Activated CD4-positive, alpha-beta T cell treated with anti-CD3 and anti-CD28 coated beads, Interleukin-2, amount 10 ng/mL, durations not matched to agents 24 days and 14 days (primary cell): ENCODE data around the gene BAG5. TPM values are rescaled to one million over a fixed set of nuclear protein-coding genes. Genes with fewer than 3 reads are reported as not detected.

Experiments used
- DNase-seq: peaks from one replicate; pipeline ENCODE4 v3.0.0; 2022
- H3K27ac Mint-ChIP-seq: one replicate; pipeline ENCODE4 v1.8.0; 2022; ENCODE audit warnings: mild to moderate bottlenecking, mixed read lengths
- H3K27me3 Mint-ChIP-seq: one replicate; pipeline ENCODE4 v1.8.0; 2022; ENCODE audit warnings: mixed read lengths
- H3K36me3 Mint-ChIP-seq: one replicate; pipeline ENCODE4 v1.8.0; 2022; ENCODE audit warnings: low read depth, mild to moderate bottlenecking, mixed read lengths
- H3K4me1 Mint-ChIP-seq: one replicate; pipeline ENCODE4 v1.8.0; 2021; ENCODE audit warnings: mixed read lengths
- H3K4me3 Mint-ChIP-seq: one replicate; pipeline ENCODE4 v1.8.0; 2022; ENCODE audit warnings: mild to moderate bottlenecking, moderate library complexity, mixed read lengths
- H3K9me3 Mint-ChIP-seq: one replicate; pipeline ENCODE4 v1.8.0; 2021; ENCODE audit warnings: mixed read lengths
- intact Hi-C: fragments of 100-400 bp; cut with micrococcal nuclease; formaldehyde crosslinking; loops from one replicate; pipeline ENCODE4 v1.15.1; 2023
- total RNA-seq: library from RNA; stranded (reverse); gene quantifications from 2 replicates; pipeline ENCODE4 v1.2.3, GENCODE V29; 2022

Gene BAG5
- total RNA-seq, 1 donor from 2014 or later, result 32.1 TPM

- Mint-ChIP-seq H3K36me3 (peaks cover 4% of the 10 kb centered on the region), H3K9me3 (no peaks in the 10 kb centered on the region), H3K4me3 (no peak overlapping the region), H3K27ac (no peak overlapping the region), H3K27me3 (no peaks in the 10 kb centered on the region), H3K4me1 (no peaks in the 10 kb centered on the region)
- intact Hi-C loops, result no loop called here
- no peak for DNase-seq
Measured at GRCh38 chr14:103581206-103581605, 18.7 kb upstream of the BAG5 start.

DNA sequence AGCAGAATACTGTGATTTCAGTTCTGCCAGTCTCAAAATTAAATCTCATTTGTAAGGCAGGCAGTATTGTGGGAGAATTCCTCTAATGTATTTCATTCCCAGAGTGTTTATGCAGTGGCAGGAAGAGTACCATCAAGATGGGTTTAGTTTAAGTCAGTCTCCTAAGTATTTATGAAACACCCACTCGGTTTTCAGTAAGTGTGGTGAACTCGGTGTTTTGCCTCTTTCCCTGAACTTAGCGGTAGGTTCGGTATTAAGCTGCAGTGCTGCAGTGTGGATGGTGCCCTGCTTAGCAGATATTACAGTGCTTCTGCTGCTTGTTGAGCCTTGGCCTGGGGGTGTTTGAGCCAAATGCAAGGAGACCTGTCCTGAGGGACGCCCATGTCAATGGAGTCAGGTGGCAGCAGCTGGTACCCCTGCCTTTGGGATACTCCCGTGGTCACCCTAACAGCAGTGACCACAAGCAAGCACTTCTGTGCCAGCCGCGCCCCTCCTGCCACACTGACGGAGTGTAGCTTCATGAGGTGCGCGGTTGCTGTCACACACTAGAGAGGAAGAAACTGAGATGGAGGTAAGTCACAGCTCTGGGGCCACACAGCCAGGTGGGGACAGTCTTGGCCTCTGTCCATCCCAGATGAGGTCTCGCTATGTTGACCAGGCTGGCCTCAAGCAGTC, 16.1 kb upstream of the BAG5 start:
- Mint-ChIP-seq H3K9me3 (no peaks in the 10 kb centered on the region), H3K27ac (no peak overlapping the region), H3K4me1 (peaks cover 2% of the 10 kb centered on the region), H3K4me3 (no peak overlapping the region), H3K27me3 (no peaks in the 10 kb centered on the region), H3K36me3 (peaks cover 14% of the 10 kb centered on the region)
- DNase-seq, result no peak
- intact Hi-C loops, result no loop called here

- Mint-ChIP-seq H3K27ac (no peak overlapping the region), H3K9me3 (no peaks in the 10 kb centered on the region), H3K27me3 (no peaks in the 10 kb centered on the region), H3K36me3 (peaks cover 17% of the 10 kb centered on the region), H3K4me3 (no peak overlapping the region), H3K4me1 (peaks cover 2% of the 10 kb centered on the region)
- no peak for DNase-seq
- intact Hi-C loops, result no loop called here
Measured at GRCh38 chr14:103576371-103577024, 14.0 kb upstream of the BAG5 start.

DNA sequence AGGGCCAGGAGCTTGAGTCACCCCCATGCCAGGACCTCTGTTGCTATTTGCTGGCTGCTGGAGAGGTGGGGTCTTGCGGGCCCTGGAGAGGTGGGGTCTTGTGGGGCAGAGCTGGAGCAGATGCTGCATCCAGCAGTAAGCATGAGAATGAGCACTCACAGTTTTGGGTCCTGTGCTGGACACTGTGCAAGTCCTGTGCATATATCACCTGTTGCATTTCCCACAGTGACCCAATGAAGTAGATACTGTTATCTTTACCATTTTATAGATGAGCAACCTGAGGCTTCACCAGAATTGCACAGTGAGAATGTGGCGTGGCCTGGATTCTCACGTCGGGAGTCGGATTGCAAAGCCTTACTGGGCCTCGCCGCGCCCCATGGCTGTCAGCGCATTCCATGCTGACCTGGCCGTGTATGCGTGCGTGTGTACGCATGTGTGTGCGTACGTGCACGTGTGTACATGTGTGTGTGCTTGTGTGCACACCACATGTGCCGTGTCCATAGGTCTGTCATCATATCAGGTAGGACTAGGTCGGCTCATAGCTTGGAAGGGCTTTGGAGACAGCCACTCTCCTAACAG, 12.3 kb upstream of the BAG5 start:
- Mint-ChIP-seq H3K36me3 (peaks cover 17% of the 10 kb centered on the region), H3K4me1 (peaks cover 2% of the 10 kb centered on the region), H3K4me3 (no peak overlapping the region), H3K27me3 (no peaks in the 10 kb centered on the region), H3K9me3 (no peaks in the 10 kb centered on the region), H3K27ac (no peak overlapping the region)
- DNase-seq, result no peak
- intact Hi-C loops, result loop anchor here (5.0 kb wide), 1 partner anchor 53 kb away; the partner anchor contains the start of gene KLC1

GRCh38 chr14:103574104-103574503, 11.6 kb upstream of the BAG5 start:
- intact Hi-C loops, result loop anchor here (5.0 kb wide), 1 partner anchor 53 kb away; the partner anchor contains the start of gene KLC1
- H3K9me3 Mint-ChIP-seq, result no peaks in the 10 kb centered on the region
- H3K27ac Mint-ChIP-seq, result no peak overlapping the region
- DNase-seq, result no peak
- H3K4me3 Mint-ChIP-seq, result no peak overlapping the region
- H3K4me1 Mint-ChIP-seq, result peaks cover 3% of the 10 kb centered on the region
- no peaks in the 10 kb centered on the region for H3K27me3 Mint-ChIP-seq
- peaks cover 17% of the 10 kb centered on the region for H3K36me3 Mint-ChIP-seq

DNA sequence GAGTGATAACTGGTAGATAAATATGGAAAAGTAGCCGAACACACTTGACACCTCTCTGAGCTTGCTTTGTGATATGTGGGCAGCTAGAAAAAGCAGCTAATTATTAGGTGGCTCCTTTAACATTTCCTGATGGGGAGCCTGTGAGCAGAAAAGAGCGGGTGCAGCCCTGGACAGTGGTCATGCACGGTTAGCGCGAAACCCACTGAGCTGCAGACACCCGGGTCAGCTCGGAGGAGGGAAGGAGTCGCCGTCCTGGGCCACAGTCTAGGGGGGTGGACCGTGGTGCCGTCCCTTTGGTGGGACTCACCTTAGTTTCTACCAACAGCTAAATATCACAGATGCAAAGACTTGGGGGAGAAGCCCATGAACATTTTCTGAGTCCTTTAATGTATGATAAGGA, 7.0 kb upstream of the BAG5 start:
- Mint-ChIP-seq H3K36me3 (peaks cover 4% of the 10 kb centered on the region), H3K27ac (no peak overlapping the region), H3K4me3 (no peak overlapping the region), H3K4me1 (peaks cover 6% of the 10 kb centered on the region), H3K9me3 (no peaks in the 10 kb centered on the region), H3K27me3 (no peaks in the 10 kb centered on the region)
- no peak for DNase-seq
- intact Hi-C loops, result no loop called here

DNA sequence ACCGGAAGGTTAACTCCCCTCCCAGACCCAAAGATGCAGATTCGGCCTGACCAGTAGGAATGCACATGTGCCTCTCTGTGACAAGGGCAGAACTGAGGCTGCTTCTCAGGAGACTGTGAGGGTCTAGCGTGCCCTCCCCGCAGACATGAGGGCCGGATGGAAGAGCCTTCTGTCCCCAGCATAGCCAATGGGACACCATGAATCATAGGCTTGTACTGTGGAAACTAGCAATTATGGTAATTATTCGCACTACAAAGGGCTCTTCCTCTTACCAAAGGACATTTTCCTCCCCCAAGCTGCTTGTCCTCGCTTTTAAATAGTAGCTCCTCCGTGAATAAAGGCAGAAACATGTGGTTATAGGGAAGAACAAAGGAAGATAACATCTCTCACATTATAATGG, 6.5 kb upstream of the BAG5 start:
- no peak overlapping the region for H3K4me3 Mint-ChIP-seq
- peaks cover 3% of the 10 kb centered on the region for H3K36me3 Mint-ChIP-seq

GRCh38 chr14:103563844-103564505, 1.5 kb upstream of the BAG5 start:
- intact Hi-C loops, result loop anchor here (2.0 kb wide), 3 partner anchors 35 to 357 kb away; partner anchors contain the start of genes TRMT61A, XRCC3 and ZFYVE21
- no peaks in the 10 kb centered on the region for H3K9me3 Mint-ChIP-seq
- H3K4me1 Mint-ChIP-seq, result peaks cover 35% of the 10 kb centered on the region
- no peak overlapping the region for H3K27ac Mint-ChIP-seq
- H3K4me3 Mint-ChIP-seq, result peak overlapping the region; percentile 95
- no peak for DNase-seq
- H3K36me3 Mint-ChIP-seq, result peaks cover 22% of the 10 kb centered on the region
- no peaks in the 10 kb centered on the region for H3K27me3 Mint-ChIP-seq

More for the DNA sequence above, 6.5 kb upstream of the BAG5 start:
- Mint-ChIP-seq H3K27ac (no peak overlapping the region), H3K9me3 (no peaks in the 10 kb centered on the region), H3K4me1 (peaks cover 8% of the 10 kb centered on the region), H3K27me3 (no peaks in the 10 kb centered on the region)
- no peak for DNase-seq
- intact Hi-C loops, result no loop called here

DNA sequence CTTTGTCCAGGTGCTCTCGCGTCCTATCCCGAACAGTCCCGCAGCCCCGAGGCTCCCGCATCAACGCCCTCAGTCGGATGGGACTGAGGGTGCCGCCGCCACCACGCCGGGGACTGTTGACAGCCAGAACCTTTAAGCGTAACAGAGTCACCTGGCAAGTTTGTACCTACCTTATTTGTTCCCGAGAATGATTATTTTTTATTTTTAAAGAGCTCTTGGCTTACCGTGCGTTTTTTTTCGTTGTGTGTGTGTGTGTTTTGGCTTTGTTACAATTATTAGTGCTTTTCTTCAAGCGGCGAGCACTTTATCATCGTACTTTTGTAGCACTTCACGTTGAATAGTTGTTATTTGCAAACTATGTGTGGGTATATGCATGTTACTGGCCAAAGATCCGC, 766 bp upstream of the BAG5 start:
- Mint-ChIP-seq H3K9me3 (no peaks in the 10 kb centered on the region), H3K36me3 (peaks cover 29% of the 10 kb centered on the region), H3K27me3 (no peaks in the 10 kb centered on the region), H3K4me3 (peak overlapping the region; percentile 95), H3K27ac (peak overlapping the region; percentile 91), H3K4me1 (peaks cover 38% of the 10 kb centered on the region)
- DNase-seq, result no peak
- intact Hi-C loops, result loop anchor here (2.0 kb wide), 3 partner anchors 34 to 358 kb away; partner anchors contain the start of genes TRMT61A, XRCC3 and ZFYVE21

- H3K4me3 Mint-ChIP-seq, result peak overlapping the region; percentile 100
- peak overlapping the region; percentile 91 for H3K27ac Mint-ChIP-seq
- no peaks in the 10 kb centered on the region for H3K9me3 Mint-ChIP-seq
- H3K4me1 Mint-ChIP-seq, result peaks cover 41% of the 10 kb centered on the region
- peaks cover 33% of the 10 kb centered on the region for H3K36me3 Mint-ChIP-seq
- intact Hi-C loops, result loop anchor here (1.0 to 2.0 kb wide), 4 partner anchors 33 to 359 kb away; partner anchors contain the start of genes EIF5, TRMT61A, XRCC3 and ZFYVE21
- H3K27me3 Mint-ChIP-seq, result no peaks in the 10 kb centered on the region
- DNase-seq, result no peak
Measured at GRCh38 chr14:103562179-103562428, 353 bp downstream of the BAG5 start.

- peak; percentile 86 for DNase-seq
Measured at GRCh38 chr14:103561381-103562178, 877 bp downstream of the BAG5 start.

DNA sequence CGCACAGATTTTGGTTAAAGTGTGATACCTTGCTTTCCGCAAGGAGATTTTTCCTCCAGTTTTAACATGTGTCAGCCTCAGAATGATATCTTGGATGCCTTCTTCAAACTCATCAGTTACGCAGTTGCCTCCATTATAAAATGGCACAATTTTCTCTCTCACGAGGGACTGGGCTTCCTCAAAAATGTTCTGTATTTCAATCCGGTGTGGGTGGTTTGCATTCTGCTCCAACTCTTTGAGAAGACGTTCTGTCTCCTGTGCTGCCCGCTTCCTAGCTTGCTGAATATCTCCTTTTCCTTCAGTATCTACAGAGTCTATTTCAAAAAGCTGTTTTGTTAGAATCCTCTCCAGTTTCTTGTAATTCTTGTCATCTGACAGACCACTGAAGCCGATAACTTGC, 1.8 kb downstream of the BAG5 start:
- Mint-ChIP-seq H3K36me3 (peaks cover 33% of the 10 kb centered on the region), H3K9me3 (no peaks in the 10 kb centered on the region), H3K4me1 (peaks cover 38% of the 10 kb centered on the region), H3K27ac (no peak overlapping the region), H3K27me3 (no peaks in the 10 kb centered on the region), H3K4me3 (peak overlapping the region; percentile 100)
- intact Hi-C loops, result no loop called here
- DNase-seq, result no peak

More at GRCh38 chr14:103561381-103562178, 877 bp downstream of the BAG5 start:
- Mint-ChIP-seq H3K4me1 (peaks cover 41% of the 10 kb centered on the region), H3K9me3 (no peaks in the 10 kb centered on the region), H3K36me3 (peaks cover 33% of the 10 kb centered on the region), H3K27ac (peak overlapping the region; percentile 91), H3K27me3 (no peaks in the 10 kb centered on the region), H3K4me3 (peak overlapping the region; percentile 100)
- intact Hi-C loops, result loop anchor here (1.0 to 2.0 kb wide), 4 partner anchors 33 to 359 kb away; partner anchors contain the start of genes EIF5, TRMT61A, XRCC3 and ZFYVE21

DNA sequence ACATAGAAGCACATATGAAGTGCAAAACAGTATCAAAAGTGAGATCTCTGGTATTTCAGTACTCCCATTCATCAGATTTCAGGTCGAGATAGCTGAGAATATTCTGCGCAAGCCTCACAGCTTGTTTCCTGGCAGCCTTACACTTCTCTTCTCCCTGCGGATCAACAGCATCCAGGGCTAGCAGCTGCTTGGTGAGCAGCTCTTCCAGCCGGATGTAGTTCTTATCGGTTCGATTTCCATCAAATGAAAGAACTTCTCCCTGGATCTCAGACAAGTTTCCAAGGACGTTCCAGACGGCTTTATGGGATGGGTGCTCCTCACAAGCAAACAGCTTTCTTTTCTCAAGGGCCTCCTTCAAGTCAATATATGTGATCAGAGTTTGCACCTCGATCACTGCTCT, 2.7 kb downstream of the BAG5 start:
- H3K27ac Mint-ChIP-seq, result no peak overlapping the region
- no peak for DNase-seq
- H3K9me3 Mint-ChIP-seq, result no peaks in the 10 kb centered on the region
- intact Hi-C loops, result no loop called here
- peaks cover 37% of the 10 kb centered on the region for H3K4me1 Mint-ChIP-seq
- no peaks in the 10 kb centered on the region for H3K27me3 Mint-ChIP-seq
- H3K4me3 Mint-ChIP-seq, result no peak overlapping the region
- H3K36me3 Mint-ChIP-seq, result peaks cover 34% of the 10 kb centered on the region
